ENCODE results near the gene GTPBP2. TPM values are rescaled to one million over a fixed set of nuclear protein-coding genes. Genes with fewer than 3 reads are reported as not detected.

Gene GTPBP2
- total and polyA plus RNA-seq, 2 of the 13 experiments (the other 11 are each of a cell fraction or from before 2014, with no cell fraction given) = 26.9 to 88.2 TPM

- peak; percentile 83 for TF ChIP-seq ZNF331 (CRISPR knock-in tag; IDR thresholded peaks at IDR 0.05)
- TF ChIP-seq HDAC2 (CRISPR knock-in tag; IDR thresholded peaks at IDR 0.05) = peak; percentile 49
- TF ChIP-seq RXRA (CRISPR knock-in tag; IDR thresholded peaks at IDR 0.05) = peak; percentile 43
- peak; percentile 90 for TF ChIP-seq MTERF4 (CRISPR knock-in tag; IDR thresholded peaks at IDR 0.05)
- TF ChIP-seq E2F5 (CRISPR knock-in tag; conservative IDR thresholded peaks at IDR 0.05) = no peak
- TF ChIP-seq ZNF264 (CRISPR knock-in tag; IDR thresholded peaks at IDR 0.05) = peak; percentile 62; the same call in 1 of the 2 replicates
- TF ChIP-seq KDM5A (IDR thresholded peaks at IDR 0.05; ENCODE audit: borderline replicate concordance, low read length) = peak; percentile 69; the same call in 1 of the 2 replicates
- TF ChIP-seq ESRRA (CRISPR knock-in tag; IDR thresholded peaks at IDR 0.05; ENCODE audit: low read depth) = peak; percentile 32; the same call in 1 of the 2 replicates
- peak; percentile 25; the same call in 1 of the 2 replicates for TF ChIP-seq HMG20B (CRISPR knock-in tag; conservative IDR thresholded peaks at IDR 0.05)
- no peak for TF ChIP-seq TERF1 (CRISPR knock-in tag; IDR thresholded peaks at IDR 0.05)
- TF ChIP-seq GRHL1 (CRISPR knock-in tag; conservative IDR thresholded peaks at IDR 0.05) = no peak
- TF ChIP-seq HOXA9 (CRISPR knock-in tag; IDR thresholded peaks at IDR 0.05; ENCODE audit: borderline replicate concordance) = no peak
- no peak for TF ChIP-seq MTA3 (CRISPR knock-in tag; IDR thresholded peaks at IDR 0.05)
- TF ChIP-seq ZNF775 (CRISPR knock-in tag; IDR thresholded peaks at IDR 0.05; ENCODE audit: borderline replicate concordance) = no peak
- peak; percentile 50 for TF ChIP-seq XRCC5 (optimal IDR thresholded peaks at IDR 0.05; ENCODE audit: low read length)
- 0 out of 2 replicates have a peak, but pooled peaks have one; percentile 38 for TF ChIP-seq ZNF513 (CRISPR knock-in tag; conservative IDR thresholded peaks at IDR 0.05)
- TF ChIP-seq ZNF644 (CRISPR knock-in tag; IDR thresholded peaks at IDR 0.05; ENCODE audit: low read depth) = no peak; the same call in 1 of the 2 replicates
- no peak for TF ChIP-seq KAT2B (IDR thresholded peaks at IDR 0.05; ENCODE audit: borderline replicate concordance, low read depth, low read length)
- TF ChIP-seq POLR2AphosphoS5 (IDR thresholded peaks at IDR 0.05; ENCODE audit: low read depth, low read length) = peak; percentile 86
- no peak; the same call in 1 of the 2 replicates for TF ChIP-seq STAT5B (CRISPR knock-in tag; IDR thresholded peaks at IDR 0.05)
- TF ChIP-seq ZNF343 (CRISPR knock-in tag; IDR thresholded peaks at IDR 0.05) = no peak
- TF ChIP-seq ZNF451 (CRISPR knock-in tag; IDR thresholded peaks at IDR 0.05) = no peak
- TF ChIP-seq ZBTB20 (CRISPR knock-in tag; IDR thresholded peaks at IDR 0.05; ENCODE audit: borderline replicate concordance, low read depth) = peak; percentile 77; the same call in 1 of the 2 replicates
These were observed 639 bp upstream of the GTPBP2 start (continued) for GRCh38 chr6:43629505-43630300.
